H1 (cell line): ENCODE results near the gene TRIM27. TPM values are rescaled to one million over a fixed set of nuclear protein-coding genes. Genes with fewer than 3 reads are reported as not detected.

Source experiments
- CTCF ChIA-PET: fragments of 300-600 bp; sonication (Branson Sonifier 250); formaldehyde crosslinking; loops from one replicate; lab custom pipeline; 2021; ENCODE audit not compliant: partially characterized antibody; lab: Charles Lee
- POLR2A ChIA-PET: fragments of 300-600 bp; sonication (Branson Sonifier 250); formaldehyde crosslinking; loops from one replicate; lab custom pipeline; 2021; ENCODE audit warnings: inconsistent platforms; ENCODE audit not compliant: partially characterized antibody; lab: Charles Lee
- DNase-seq, 2 experiments: peaks; one replicate each; pipeline versions ENCODE4 v3.0.0 to v3.0.0-alpha.2; 2010 to 2022; ENCODE audit warnings: low spot score in 2 of 2, low read depth in 1 of 2, mixed read lengths in 1 of 2
- FAIRE-seq: peaks from 2 replicates; lab custom pipeline; 2011; peaks lifted over from hg19 to GRCh38; lab: Jason Lieb, UNC
- H2AFZ ChIP-seq: 2 replicates; pipeline ENCODE4 v1.8.1; 2012; ENCODE audit warnings: low read length, inconsistent platforms
- H2AK5ac ChIP-seq: 2 replicates; pipeline ENCODE4 v1.6.1; 2013; ENCODE audit warnings: low read depth, low read length
- H2BK120ac ChIP-seq: replicated peaks from 2 replicates; pipeline ENCODE3; 2013; ENCODE audit warnings: low read depth, low read length, inconsistent platforms
- H2BK12ac ChIP-seq: 2 replicates; pipeline ENCODE4 v1.6.1; 2013; ENCODE audit warnings: low read depth, low read length
- H2BK15ac ChIP-seq: 2 replicates; pipeline ENCODE4 v1.6.1; 2013; ENCODE audit warnings: low read length
- H2BK20ac ChIP-seq: 2 replicates; pipeline ENCODE4 v1.6.1; 2013; ENCODE audit warnings: low read length
- H2BK5ac ChIP-seq: 2 replicates; pipeline ENCODE4 v1.6.1; 2013; ENCODE audit warnings: low read depth, low read length
- H3K14ac ChIP-seq: 2 replicates; pipeline ENCODE4 v1.6.1; 2013; ENCODE audit warnings: inconsistent platforms; ENCODE audit not compliant: insufficient read length
- H3K18ac ChIP-seq: 2 replicates; pipeline ENCODE4 v1.6.1; 2013; ENCODE audit warnings: low read length; ENCODE audit errors: extremely low read depth
- H3K23ac ChIP-seq: 2 replicates; pipeline ENCODE4 v1.6.1; 2013; ENCODE audit warnings: inconsistent platforms; ENCODE audit not compliant: insufficient read length
- H3K23me2 ChIP-seq: 2 replicates; pipeline ENCODE4 v1.6.1; 2013; ENCODE audit warnings: low read depth, low read length
- H3K27ac ChIP-seq: 2 replicates; pipeline ENCODE4 v1.6.1; 2011; ENCODE audit warnings: low read depth, low read length, inconsistent platforms
- H3K27me3 ChIP-seq, 4 experiments: replicated peaks in 1 of 4; 1 replicate in 1 of 4; 2 replicates in 3 of 4; pipeline versions ENCODE4 v1.6.1 to v1.8.1; 2011 to 2013; ENCODE audit warnings: low read length in 3 of 4, mild to moderate bottlenecking in 3 of 4, inconsistent platforms in 2 of 4, mixed read lengths in 2 of 4, moderate library complexity in 1 of 4; ENCODE audit not compliant: control insufficient read depth in 3 of 4, insufficient read depth in 3 of 4; ENCODE audit errors: extremely low read depth in 1 of 4
- H3K36me3 ChIP-seq, 4 experiments: 2 replicates each; pipeline versions ENCODE4 v1.6.1 to v1.8.1; 2011 to 2013; ENCODE audit warnings: mild to moderate bottlenecking in 4 of 4, low read length in 3 of 4, moderate library complexity in 2 of 4, control low read depth in 1 of 4, inconsistent platforms in 1 of 4; ENCODE audit not compliant: insufficient read depth in 4 of 4, control insufficient read depth in 2 of 4
- H3K4ac ChIP-seq: replicated peaks from 2 replicates; pipeline ENCODE3; 2013; ENCODE audit warnings: low read length, low read depth, mixed read lengths, inconsistent platforms; ENCODE audit not compliant: insufficient read length
- H3K4me1 ChIP-seq, 4 experiments: replicated peaks in 1 of 4; 1 replicate in 1 of 4; 2 replicates in 3 of 4; pipeline versions ENCODE4 v1.6.1 to v1.8.1; 2011 to 2013; ENCODE audit warnings: low read length in 3 of 4, inconsistent platforms in 2 of 4, mixed read lengths in 1 of 4; ENCODE audit not compliant: insufficient read depth in 4 of 4, control insufficient read depth in 3 of 4
- H3K4me2 ChIP-seq, 2 experiments: 2 replicates each; pipeline versions ENCODE4 v1.6.1 to v1.8.1; 2011 to 2013; ENCODE audit warnings: low read depth in 2 of 2, low read length in 2 of 2, control low read depth in 1 of 2, inconsistent platforms in 1 of 2, mild to moderate bottlenecking in 1 of 2; ENCODE audit not compliant: insufficient read depth in 1 of 2
- H3K4me3 ChIP-seq, 4 experiments: fragments of 200-600, 300-600 bp in 1 of 4; sonication (generic), shearing (Covaris generic), sonication (Bioruptor Twin) in 1 of 4; 2 replicates each; pipeline versions ENCODE4 v1.5.1 to v1.8.1; 2011 to 2016; ENCODE audit warnings: low read length in 4 of 4, low read depth in 3 of 4, control low read depth in 2 of 4, inconsistent platforms in 2 of 4, mild to moderate bottlenecking in 2 of 4, mixed read lengths in 1 of 4, moderate library complexity in 1 of 4; ENCODE audit not compliant: insufficient read depth in 2 of 4; ENCODE audit errors: extremely low read depth in 1 of 4
- H3K56ac ChIP-seq: replicated peaks from 2 replicates; pipeline ENCODE3; 2013; ENCODE audit warnings: low read depth, mild to moderate bottlenecking, mixed read lengths, low read length, inconsistent platforms; ENCODE audit not compliant: insufficient read length
- H3K79me1 ChIP-seq: 2 replicates; pipeline ENCODE4 v1.6.1; 2013; ENCODE audit warnings: low read depth, low read length, control low read depth
- H3K79me2 ChIP-seq, 2 experiments: 2 replicates each; pipeline versions ENCODE4 v1.6.1 to v1.8.1; 2012 to 2013; ENCODE audit warnings: low read length in 2 of 2, mild to moderate bottlenecking in 2 of 2, inconsistent platforms in 1 of 2; ENCODE audit not compliant: insufficient read depth in 2 of 2, control insufficient read depth in 1 of 2
- H3K9ac ChIP-seq, 4 experiments: replicated peaks in 1 of 4; 1 replicate in 1 of 4; 2 replicates in 3 of 4; pipeline versions ENCODE4 v1.6.1 to v1.8.1; 2011 to 2013; ENCODE audit warnings: low read depth in 3 of 4, low read length in 3 of 4, control low read depth in 2 of 4, mild to moderate bottlenecking in 2 of 4, moderate library complexity in 2 of 4, inconsistent platforms in 1 of 4; ENCODE audit errors: extremely low read depth in 1 of 4
- H3K9me3 ChIP-seq, 2 experiments: 2 replicates each; pipeline versions ENCODE4 v1.6.1 to v1.8.1; 2012 to 2013; ENCODE audit warnings: mild to moderate bottlenecking in 2 of 2, moderate library complexity in 2 of 2, control low read depth in 1 of 2, inconsistent platforms in 1 of 2, low read depth in 1 of 2, low read length in 1 of 2, mixed read lengths in 1 of 2; ENCODE audit not compliant: insufficient read depth in 2 of 2
- H4K20me1 ChIP-seq, 2 experiments: replicated peaks in 1 of 2; 2 replicates each; pipeline versions ENCODE3 to v1.8.1; 2011 to 2013; ENCODE audit warnings: inconsistent platforms in 2 of 2, low read length in 2 of 2, mild to moderate bottlenecking in 1 of 2; ENCODE audit not compliant: insufficient read depth in 2 of 2, control insufficient read depth in 1 of 2
- H4K5ac ChIP-seq: 2 replicates; pipeline ENCODE4 v1.6.1; 2013; ENCODE audit warnings: low read length, low read depth, mixed read lengths, inconsistent platforms; ENCODE audit not compliant: insufficient read length
- H4K8ac ChIP-seq: 2 replicates; pipeline ENCODE4 v1.8.0; 2013; ENCODE audit warnings: mild to moderate bottlenecking, moderate library complexity, low read length, inconsistent platforms; ENCODE audit not compliant: insufficient read depth; ENCODE audit errors: extremely low read depth
- H4K91ac ChIP-seq: replicated peaks from 2 replicates; pipeline ENCODE3; 2013; ENCODE audit warnings: low read length, mixed read lengths, inconsistent platforms; ENCODE audit not compliant: insufficient read length
- BCL11A ChIP-seq, 2 experiments: IDR thresholded peaks; one replicate each; pipeline ENCODE4 v1.6.1; 2011; ENCODE audit warnings: low read depth in 2 of 2, low read length in 2 of 2, mild to moderate bottlenecking in 2 of 2
- CEBPB ChIP-seq: IDR thresholded peaks from 2 replicates; pipeline ENCODE4 v1.6.1; 2012; ENCODE audit warnings: low read depth, low read length
- CTBP2 ChIP-seq: IDR thresholded peaks from 2 replicates; pipeline ENCODE4 v1.7.0; 2011; ENCODE audit warnings: borderline replicate concordance, mild to moderate bottlenecking, moderate library complexity, mixed read lengths, low read length; ENCODE audit not compliant: insufficient read depth, insufficient read length
- POLR2AphosphoS5 ChIP-seq: IDR thresholded peaks from 2 replicates; pipeline ENCODE4 v1.6.1; 2011; ENCODE audit warnings: low read depth, low read length
- WGBS, 2 experiments: shearing (Covaris generic) in 1 of 2; methylation state at CpG; one replicate each; pipeline versions ENCODE4 v1.1.6 to v1.1.7; 2013 to 2015; ENCODE audit warnings: low lambda C conversion rate in 2 of 2, mixed read lengths in 2 of 2, inconsistent platforms in 1 of 2, low coverage in 1 of 2, missing lambda C conversion rate in 1 of 2; ENCODE audit not compliant: insufficient replicate concordance in 2 of 2, insufficient coverage in 1 of 2, insufficient read length in 1 of 2; ENCODE audit errors: extremely low coverage in 1 of 2, missing lambda C conversion rate in 1 of 2; 5-methylcytosine and 5-hydroxymethylcytosine counted together
- polyA plus RNA-seq, 7 experiments: library from polyadenylated mRNA; depleted of rRNA in 3 of 7; stranded (reverse) in 5 of 7; unstranded in 2 of 7; fragments of >200 nt in 5 of 7; fragments of 200-250 nt in 2 of 7; gene quantifications; 1 replicate in 5 of 7; 2 replicates in 1 of 7; 4 replicates in 1 of 7; pipeline versions ENCODE4 v1.2.1 to v1.2.3, GENCODE V29; 2011 to 2013; ENCODE audit warnings: missing spikeins in 2 of 7, mixed read lengths in 2 of 7
- total RNA-seq: library from RNA; stranded (reverse); fragmentation: NEBNext Ultra II Directional; extraction: Animal tissue kit (Norgen Biotek cat#: 25700); gene quantifications from 2 replicates; pipeline ENCODE4 v1.2.1, GENCODE V29; 2021
- TF ChIP-seq, protein P1 (sequence below): IDR thresholded peaks from 2 replicates; pipeline ENCODE4 v1.6.1; 2011; ENCODE audit warnings: low read depth, mild to moderate bottlenecking, low read length; ENCODE audit not compliant: insufficient read depth

The TRIM27 gene
- total and polyA plus RNA-seq, 2 of the 8 experiments (the other 6 are each of a cell fraction or from before 2014, with no cell fraction given), result 76.4 to 85.9 TPM

DNA sequence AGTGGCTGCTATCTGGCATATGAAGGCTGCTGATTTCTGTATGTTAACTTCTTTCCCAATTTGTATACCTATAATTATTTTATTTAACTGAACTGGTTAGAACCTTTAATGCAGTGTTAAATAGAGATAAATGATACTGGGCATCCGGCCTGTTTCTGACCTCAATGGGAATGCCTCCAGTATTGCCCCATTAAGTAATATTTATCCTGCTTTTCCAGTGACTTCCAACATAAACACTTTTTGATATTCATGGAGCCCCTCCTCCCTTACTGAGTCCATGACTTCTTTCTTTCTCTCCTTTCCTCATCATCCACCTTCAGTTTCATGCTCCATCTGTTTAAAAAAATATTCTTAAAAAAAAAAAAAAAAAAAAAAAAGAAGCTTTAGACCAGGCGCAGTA lies 8.8 kb downstream of the TRIM27 start:
- DNase-seq, result no peak
- H3K4me3 ChIP-seq, result no peak overlapping the region
- no peak overlapping the region for H3K56ac ChIP-seq
- H3K9ac ChIP-seq, result no peak overlapping the region
- no peak overlapping the region for H3K4ac ChIP-seq
- H3K79me2 ChIP-seq, result peaks cover 0 to 13% of the 10 kb centered on the region in 2 experiments; a peak in 2 of 4 replicates
- no peak overlapping the region for H2BK120ac ChIP-seq
- no peak overlapping the region for H2BK12ac ChIP-seq
- no peak overlapping the region for H3K23ac ChIP-seq
- no peak overlapping the region for H4K8ac ChIP-seq
- POLR2A ChIA-PET, result interaction anchor here (1.2 to 3.2 kb wide), 3 partner anchors 8 to 15 kb away, joined by 3 to 30 read pairs (median 10); partner anchors contain the start of gene TRIM27
- no peak overlapping the region for H2BK15ac ChIP-seq
- TF ChIP-seq CTBP2 (no peak), POLR2AphosphoS5 (no peak), BCL11A (IDR thresholded peaks at IDR 0.05; ENCODE audit: low read depth in 2 of 2, low read length in 2 of 2) (no peak), CEBPB (no peak)
- TF ChIP-seq, protein P1, sequence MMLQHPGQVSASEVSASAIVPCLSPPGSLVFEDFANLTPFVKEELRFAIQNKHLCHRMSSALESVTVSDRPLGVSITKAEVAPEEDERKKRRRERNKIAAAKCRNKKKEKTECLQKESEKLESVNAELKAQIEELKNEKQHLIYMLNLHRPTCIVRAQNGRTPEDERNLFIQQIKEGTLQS, result no peak
- H2BK20ac ChIP-seq, result no peak overlapping the region
- H3K27me3 ChIP-seq, result no peaks in the 10 kb centered on the region
- no peak overlapping the region for H3K4me2 ChIP-seq
- peaks cover 4% of the 10 kb centered on the region for H3K79me1 ChIP-seq
- peaks cover 31 to 91% (median 63%) of the 10 kb centered on the region in 4 experiments for H3K36me3 ChIP-seq
- CTCF ChIA-PET, result interaction anchor here (0.6 kb wide), 1 partner anchor 58 kb away, joined by 3 read pairs; no protein-coding TSS in a partner anchor
- H3K4me1 ChIP-seq, result no peaks in the 10 kb centered on the region
- H3K9me3 ChIP-seq, result no peaks in the 10 kb centered on the region
- H3K14ac ChIP-seq, result no peak overlapping the region
- no peaks in the 10 kb centered on the region for H3K23me2 ChIP-seq
- no peak overlapping the region for H4K5ac ChIP-seq
- no peak overlapping the region for H2AFZ ChIP-seq
- peaks cover 7% of the 10 kb centered on the region in 2 experiments for H4K20me1 ChIP-seq
- no peak overlapping the region for H4K91ac ChIP-seq
- FAIRE-seq, result no peak
- WGBS, 2 experiments, result 88% methylated on average over 1 of the region's 2 CpGs; no CpG with 5 or more reads in 1 of the 2 experiments
- H2AK5ac ChIP-seq, result no peak overlapping the region
- H3K27ac ChIP-seq, result no peak overlapping the region
- no peak overlapping the region for H3K18ac ChIP-seq
- no peak overlapping the region for H2BK5ac ChIP-seq
